HEK293T (cell line): ENCODE measurements around the gene IRF7.

Source experiments
- BHLHE40 ChIP-seq: fragments of 450-650 bp; IDR thresholded peaks from 2 replicates; pipeline ENCODE4 v1.6.1; 2016; ENCODE audit warnings: mild to moderate bottlenecking, moderate library complexity, borderline replicate concordance
- ELF4 ChIP-seq: fragments of 450-650 bp; IDR thresholded peaks from 2 replicates; pipeline ENCODE4 v1.6.1; 2017; ENCODE audit warnings: antibody characterized with exemption
- SUZ12 ChIP-seq: fragments of 450-650 bp; IDR thresholded peaks from 2 replicates; pipeline ENCODE4 v1.6.1; 2016; ENCODE audit warnings: mild to moderate bottlenecking

DNA sequence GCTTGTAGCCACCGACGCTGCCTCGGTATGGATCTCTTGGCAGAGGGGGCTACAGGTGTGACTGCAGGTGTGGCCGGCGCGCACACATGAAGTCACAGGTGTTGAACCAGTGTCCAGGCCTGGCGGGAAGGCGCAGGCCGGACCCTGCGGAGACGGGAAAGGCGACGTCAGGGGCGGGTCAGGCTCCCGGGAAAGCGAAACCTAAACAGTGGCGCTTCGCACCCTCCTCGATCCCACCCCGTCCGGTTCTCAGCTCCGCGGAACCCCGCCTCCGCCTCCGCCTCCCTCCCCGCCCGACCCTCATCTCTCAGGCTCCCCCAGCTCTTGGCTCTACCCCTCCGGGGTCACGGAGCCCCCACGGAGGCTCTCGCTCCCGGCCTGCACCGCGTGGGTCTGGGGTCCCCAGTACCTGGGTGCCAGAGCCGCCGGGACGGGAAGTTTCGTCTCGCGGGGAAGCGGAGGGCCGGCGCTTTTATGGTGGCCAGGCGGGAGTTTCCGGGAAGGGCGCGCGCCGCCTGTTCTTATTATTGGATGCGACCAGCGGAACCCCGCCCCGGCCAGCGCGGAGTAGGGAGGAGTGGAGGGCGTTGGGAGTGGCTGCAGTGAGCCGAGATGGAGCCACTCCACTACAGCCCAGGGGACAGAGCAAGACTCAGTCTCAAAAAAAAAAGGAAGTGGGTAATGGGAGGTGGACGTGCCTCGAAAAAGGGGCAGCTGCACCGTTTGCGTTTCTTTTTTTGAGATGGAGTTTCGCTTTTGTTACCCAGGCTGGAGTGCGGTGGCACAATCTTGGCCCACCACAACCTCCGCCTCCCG lies at the start of gene IRF7:
- no peak for TF ChIP-seq SUZ12
- TF ChIP-seq ELF4: no peak
- TF ChIP-seq BHLHE40: no peak
